GM12873 (cell line): Measurements from ENCODE around the gene SPI1.

Experiments used
- TF ChIP-seq, protein P1 (sequence below): IDR thresholded peaks from 2 replicates; pipeline ENCODE4 v1.5.1; 2012; ENCODE audit warnings: low read depth, mild to moderate bottlenecking, moderate library complexity, low read length, control low read depth; ENCODE audit not compliant: insufficient read depth; ENCODE audit errors: missing control alignments

The SPI1 gene

DNA sequence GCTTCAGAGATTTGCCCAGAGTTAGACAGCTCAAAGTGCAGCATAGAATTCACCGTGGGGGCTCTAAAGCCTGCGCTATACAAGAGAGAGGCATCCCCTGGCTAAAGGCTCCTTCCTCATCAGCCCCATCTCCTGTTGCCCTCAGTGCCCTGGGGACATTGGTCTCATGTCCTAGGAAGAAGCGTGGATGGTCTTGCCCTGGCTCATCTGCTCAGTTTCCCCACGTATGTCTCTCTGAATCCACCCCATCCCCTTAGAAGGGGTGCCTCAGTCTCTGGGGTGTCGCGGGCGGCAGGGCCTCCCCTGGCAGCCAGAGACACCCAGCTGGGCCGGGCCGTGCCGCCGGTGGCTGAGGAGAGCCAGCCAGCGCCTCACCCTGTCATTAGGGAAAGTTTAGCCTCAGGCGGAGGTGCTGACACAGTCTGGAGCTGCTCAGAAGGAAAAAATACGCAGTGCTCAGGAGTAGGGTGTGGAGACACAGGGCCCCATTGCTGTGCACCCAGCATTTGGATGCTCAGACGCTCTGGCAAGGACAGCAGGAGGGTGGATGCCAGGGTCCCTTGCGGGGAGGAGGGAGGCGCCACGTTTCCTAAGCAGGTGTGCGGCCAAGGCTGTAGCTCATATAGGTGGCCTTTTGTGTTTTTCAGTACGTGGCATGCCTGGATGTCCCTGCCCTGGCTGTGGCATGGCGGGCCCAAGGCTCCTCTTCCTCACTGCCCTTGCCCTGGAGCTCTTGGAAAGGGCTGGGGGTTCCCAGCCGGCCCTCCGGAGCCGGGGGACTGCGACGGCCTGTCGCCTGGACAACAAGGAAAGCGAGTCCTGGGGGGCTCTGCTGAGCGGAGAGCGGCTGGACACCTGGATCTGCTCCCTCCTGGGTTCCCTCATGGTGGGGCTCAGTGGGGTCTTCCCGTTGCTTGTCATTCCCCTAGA lies 31.4 kb upstream of the SPI1 start:
- TF ChIP-seq, protein P1, sequence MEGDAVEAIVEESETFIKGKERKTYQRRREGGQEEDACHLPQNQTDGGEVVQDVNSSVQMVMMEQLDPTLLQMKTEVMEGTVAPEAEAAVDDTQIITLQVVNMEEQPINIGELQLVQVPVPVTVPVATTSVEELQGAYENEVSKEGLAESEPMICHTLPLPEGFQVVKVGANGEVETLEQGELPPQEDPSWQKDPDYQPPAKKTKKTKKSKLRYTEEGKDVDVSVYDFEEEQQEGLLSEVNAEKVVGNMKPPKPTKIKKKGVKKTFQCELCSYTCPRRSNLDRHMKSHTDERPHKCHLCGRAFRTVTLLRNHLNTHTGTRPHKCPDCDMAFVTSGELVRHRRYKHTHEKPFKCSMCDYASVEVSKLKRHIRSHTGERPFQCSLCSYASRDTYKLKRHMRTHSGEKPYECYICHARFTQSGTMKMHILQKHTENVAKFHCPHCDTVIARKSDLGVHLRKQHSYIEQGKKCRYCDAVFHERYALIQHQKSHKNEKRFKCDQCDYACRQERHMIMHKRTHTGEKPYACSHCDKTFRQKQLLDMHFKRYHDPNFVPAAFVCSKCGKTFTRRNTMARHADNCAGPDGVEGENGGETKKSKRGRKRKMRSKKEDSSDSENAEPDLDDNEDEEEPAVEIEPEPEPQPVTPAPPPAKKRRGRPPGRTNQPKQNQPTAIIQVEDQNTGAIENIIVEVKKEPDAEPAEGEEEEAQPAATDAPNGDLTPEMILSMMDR: no peak

DNA sequence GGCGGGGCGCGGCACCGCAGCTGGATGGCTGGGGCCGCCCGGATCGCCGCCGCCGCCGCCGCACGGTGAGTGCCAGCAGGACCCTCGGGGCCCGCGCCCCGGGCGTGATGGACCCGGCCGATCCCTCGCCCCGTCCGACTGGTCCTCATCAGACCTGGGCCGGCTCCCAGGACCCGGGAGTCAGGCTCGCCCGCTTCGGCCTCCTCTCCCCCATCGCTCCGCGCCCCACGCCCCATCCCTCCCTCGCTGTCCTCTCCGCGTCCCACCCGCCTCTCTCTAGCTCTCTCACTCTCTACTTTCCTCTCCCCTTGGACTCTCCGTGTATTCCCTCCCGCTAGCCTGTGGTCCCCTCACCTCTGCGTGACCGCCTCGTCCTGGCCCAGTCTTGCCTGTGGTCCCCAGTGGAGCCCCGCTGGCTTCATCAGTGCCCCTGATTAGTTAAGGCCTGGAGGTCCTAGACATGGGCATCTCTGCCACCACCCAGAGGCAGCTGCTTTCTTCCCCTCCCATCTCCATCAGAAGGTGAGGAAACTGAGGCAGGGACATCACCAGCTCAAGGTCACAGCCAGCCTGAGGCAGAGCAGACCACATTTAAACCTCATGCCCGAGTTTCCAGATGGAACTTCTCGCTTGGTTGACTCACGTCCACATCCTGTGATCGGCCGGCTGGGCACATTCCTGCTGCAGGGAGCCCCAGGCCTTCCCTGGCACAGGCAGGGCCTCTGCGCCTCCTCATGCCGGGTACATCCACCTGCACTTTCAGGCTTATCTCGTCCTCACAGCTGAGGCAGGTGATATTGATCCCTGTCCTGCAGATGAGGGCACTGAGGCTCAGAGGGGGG lies 30.5 kb upstream of the SPI1 start:
- TF ChIP-seq, protein P1: no peak

DNA sequence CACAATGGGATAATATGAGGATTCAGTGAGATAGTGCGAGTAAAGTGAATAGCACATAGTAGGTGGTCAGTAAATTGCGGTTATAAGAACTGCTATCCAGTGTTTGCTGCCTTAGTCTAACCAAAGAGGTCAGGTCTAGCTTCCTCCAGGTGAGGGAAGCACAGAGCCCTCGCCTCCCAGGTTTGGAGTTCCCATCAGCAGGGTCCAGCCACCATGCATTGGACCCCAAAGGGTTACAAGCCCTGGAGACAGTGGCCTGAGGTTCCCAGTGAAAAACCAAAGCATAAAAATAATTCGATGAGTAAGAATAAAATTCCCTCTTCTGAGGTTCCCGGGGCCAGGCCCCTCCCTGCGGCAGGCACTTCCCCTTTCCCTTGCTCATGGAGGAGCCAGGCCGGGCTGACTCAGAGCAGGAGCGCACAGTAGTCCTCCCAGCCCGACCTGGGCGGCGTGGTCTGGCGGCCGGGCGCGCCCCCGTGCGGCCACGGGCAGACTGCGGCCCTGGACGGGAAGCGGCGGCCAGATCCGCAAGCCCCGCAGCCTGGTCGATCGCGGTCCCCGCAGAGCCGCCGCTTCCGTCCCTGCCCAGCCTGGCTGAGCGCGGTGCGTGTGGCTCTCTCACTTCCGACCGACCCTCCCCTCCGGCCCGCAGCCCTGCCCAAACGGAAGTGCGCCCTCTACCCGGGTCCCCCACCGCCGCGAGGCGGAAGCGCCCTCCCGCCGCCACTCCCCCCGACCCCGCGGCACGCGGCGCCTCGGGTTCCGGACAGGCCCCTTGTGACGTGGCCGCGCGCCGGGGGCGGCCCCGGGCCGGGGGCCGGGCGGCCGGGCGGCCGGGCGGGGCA lies 29.6 kb upstream of the SPI1 start, which contains the start of gene SLC39A13:
Gene SLC39A13, plus strand, starts transcription at position 845 of the 845 bp plus-strand sequence. CDS start 1,505 bp downstream, outside the sequence.
- TF ChIP-seq, protein P1: peak; percentile 80

DNA sequence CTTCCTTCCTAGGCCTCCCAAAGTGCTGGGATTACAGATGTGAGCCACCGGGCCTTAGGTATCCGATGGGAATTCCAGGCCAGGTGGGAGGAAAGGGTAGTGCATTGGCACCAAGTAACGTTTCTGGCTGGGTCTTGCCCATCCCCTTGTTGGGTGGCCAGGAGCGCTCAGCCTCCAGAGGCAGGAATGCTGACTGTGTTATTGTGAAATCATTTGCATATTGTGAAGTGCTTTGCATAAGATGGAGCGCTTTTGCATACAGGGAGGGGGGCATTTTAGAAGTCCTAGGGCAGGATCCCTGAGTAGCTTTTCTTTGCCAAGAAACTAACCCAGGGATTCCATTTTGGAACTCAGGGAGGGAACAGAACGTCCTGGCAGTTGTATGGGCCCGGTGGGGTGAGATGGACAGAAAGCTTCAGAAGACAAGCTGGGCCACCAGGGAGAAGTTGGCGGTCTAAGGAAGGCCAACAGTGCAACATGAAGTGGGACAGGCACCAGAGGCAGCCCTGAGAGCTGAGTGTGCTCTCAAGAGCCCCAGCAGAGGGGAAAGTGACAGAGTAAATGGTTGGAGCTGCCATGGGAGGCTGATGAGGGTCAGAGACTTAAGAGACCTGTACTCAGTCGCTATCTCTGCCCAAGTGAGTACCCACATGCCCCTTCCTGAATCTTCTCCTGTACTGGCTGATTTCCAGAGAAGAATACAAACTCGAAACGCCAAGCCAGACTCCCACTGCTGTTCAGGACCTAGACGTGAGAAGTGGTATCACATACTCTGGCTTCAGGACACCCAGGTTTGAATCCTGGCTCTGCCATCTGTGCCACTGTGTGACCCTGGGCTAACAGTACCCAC lies 28.8 kb upstream of the SPI1 start:
- TF ChIP-seq, protein P1: no peak

DNA sequence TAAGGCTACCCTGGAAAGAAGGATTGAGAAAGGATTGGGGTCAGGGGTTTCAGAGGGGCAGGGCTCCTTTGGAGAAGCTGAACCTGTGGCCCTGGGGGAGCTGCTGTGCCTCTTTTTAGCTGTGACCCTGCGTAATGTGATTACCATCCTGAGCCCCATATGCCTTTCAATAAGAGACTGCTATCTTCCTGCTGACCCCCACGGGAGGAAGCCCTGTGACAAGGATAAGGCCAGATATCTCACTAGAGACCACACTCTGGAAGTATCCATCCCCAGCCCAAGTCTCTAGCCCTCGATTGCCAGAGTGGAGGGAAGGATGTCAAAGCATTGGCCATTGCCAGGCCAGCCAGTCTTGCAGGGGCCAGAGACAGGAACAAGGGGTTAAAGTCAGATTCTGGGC lies 25.2 kb upstream of the SPI1 start:
- TF ChIP-seq, protein P1: no peak

DNA sequence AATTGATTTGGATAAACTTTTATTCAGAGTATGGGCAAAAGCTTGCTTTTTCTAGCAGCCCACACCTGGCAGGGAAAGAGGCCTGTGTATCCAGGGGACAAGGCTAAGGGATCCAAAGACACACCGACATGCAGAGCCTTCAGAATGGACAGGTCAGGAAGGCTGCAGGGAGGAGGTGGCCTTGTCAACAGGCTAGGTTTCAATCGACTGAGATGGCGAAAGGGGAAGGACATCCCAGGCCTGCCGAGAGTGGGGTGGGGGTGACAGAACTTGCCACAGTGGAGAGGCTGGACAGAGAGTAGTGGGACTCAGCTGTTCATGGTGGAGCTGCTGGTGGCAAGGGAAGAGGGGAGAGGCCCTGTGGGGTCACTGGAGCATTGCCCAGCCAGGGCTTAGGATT lies 24.8 kb upstream of the SPI1 start:
- TF ChIP-seq, protein P1: no peak
